WTC11 (cell line): ENCODE measurements around the gene KCNN1. TPM values are rescaled to one million over a fixed set of nuclear protein-coding genes. Genes with fewer than 3 reads are reported as not detected.
A peak's percentile ranks its signal among the peaks of the same experiment; 100 is the strongest.

ENCODE experiments used
- ATAC-seq: fragments of 200-7000 bp; cut with Tn5 transposase; 2 replicates; pipeline ENCODE4 v1.10.0; 2021; ENCODE audit warnings: mild to moderate bottlenecking, moderate library complexity
- CTCF ChIA-PET: fragments of 300-600 bp; sonication (Branson Sonifier 250); formaldehyde crosslinking; loops from one replicate; lab custom pipeline; 2021; ENCODE audit warnings: antibody characterized with exemption; lab: Charles Lee
- POLR2A ChIA-PET: fragments of 350-600 bp; sonication (Branson Sonifier 250); formaldehyde crosslinking; loops from one replicate; lab custom pipeline; 2021; ENCODE audit warnings: antibody characterized with exemption; lab: Charles Lee
- DNase-seq: peaks from one replicate; pipeline ENCODE4 v3.0.0; 2021; ENCODE audit warnings: low spot score
- H3K27ac Mint-ChIP-seq: 2 replicates; pipeline ENCODE4 v1.8.0; 2021; ENCODE audit warnings: mixed read lengths
- H3K27me3 Mint-ChIP-seq: 2 replicates; pipeline ENCODE4 v1.8.0; 2021; ENCODE audit warnings: low read depth, mild to moderate bottlenecking, moderate library complexity, mixed read lengths
- H3K36me3 Mint-ChIP-seq: 2 replicates; pipeline ENCODE4 v1.8.0; 2021; ENCODE audit warnings: mixed read lengths
- H3K4me1 Mint-ChIP-seq: 2 replicates; pipeline ENCODE4 v1.8.0; 2022; ENCODE audit warnings: mixed read lengths
- H3K4me3 Mint-ChIP-seq: 2 replicates; pipeline ENCODE4 v1.8.0; 2021; ENCODE audit warnings: mild to moderate bottlenecking, moderate library complexity, mixed read lengths
- H3K9me3 Mint-ChIP-seq: 2 replicates; pipeline ENCODE4 v1.8.0; 2021; ENCODE audit warnings: mixed read lengths
- AR ChIP-seq: fragments of 250-450 bp; sonication (Bioruptor Pico); IDR thresholded peaks from 2 replicates; pipeline ENCODE4 v1.9.0; 2021; ENCODE audit warnings: mild to moderate bottlenecking
- ARID4B ChIP-seq: sonication (generic); formaldehyde crosslinking; IDR thresholded peaks from 2 replicates; pipeline ENCODE4 v1.8.0; 2023; ENCODE audit warnings: missing genetic modification reagents, mild to moderate bottlenecking, borderline replicate concordance
- CREB1 ChIP-seq: sonication (generic); formaldehyde crosslinking; IDR thresholded peaks from 2 replicates; pipeline ENCODE4 v1.8.0; 2023; ENCODE audit warnings: mild to moderate bottlenecking, missing genetic modification reagents
- E2F1 ChIP-seq: sonication (generic); formaldehyde crosslinking; IDR thresholded peaks from 2 replicates; pipeline ENCODE4 v1.8.0; 2022; ENCODE audit warnings: mild to moderate bottlenecking, missing genetic modification reagents
- ETV6 ChIP-seq: sonication (generic); formaldehyde crosslinking; IDR thresholded peaks from 2 replicates; pipeline ENCODE4 v1.8.1; 2022; ENCODE audit warnings: mild to moderate bottlenecking, missing genetic modification reagents
- HMGXB4 ChIP-seq: sonication (generic); formaldehyde crosslinking; IDR thresholded peaks from 2 replicates; pipeline ENCODE4 v1.8.1; 2023; ENCODE audit warnings: mild to moderate bottlenecking, moderate library complexity, missing genetic modification reagents
- JAZF1 ChIP-seq: fragments of 250-450 bp; sonication (Bioruptor Pico); IDR thresholded peaks from 2 replicates; pipeline ENCODE4 v1.9.0; 2021; ENCODE audit warnings: moderate library complexity, mild to moderate bottlenecking, inconsistent platforms
- NFATC4 ChIP-seq: fragments of 250-450 bp; sonication (Bioruptor Pico); IDR thresholded peaks from 2 replicates; pipeline ENCODE4 v1.9.0; 2021; ENCODE audit warnings: mild to moderate bottlenecking
- PRRX2 ChIP-seq: fragments of 250-450 bp; sonication (Bioruptor Pico); IDR thresholded peaks from 2 replicates; pipeline ENCODE4 v1.8.0; 2021; ENCODE audit warnings: mild to moderate bottlenecking
- TEAD4 ChIP-seq: sonication (generic); formaldehyde crosslinking; IDR thresholded peaks from 2 replicates; pipeline ENCODE4 v1.8.0; 2022; ENCODE audit warnings: mild to moderate bottlenecking, missing genetic modification reagents
- ZBTB43 ChIP-seq: sonication (generic); formaldehyde crosslinking; IDR thresholded peaks from 2 replicates; pipeline ENCODE4 v1.8.1; 2023; ENCODE audit warnings: mild to moderate bottlenecking, missing genetic modification reagents
- ZNF317 ChIP-seq: sonication (generic); formaldehyde crosslinking; IDR thresholded peaks from 2 replicates; pipeline ENCODE4 v1.8.1; 2023; ENCODE audit warnings: low read depth, mild to moderate bottlenecking, moderate library complexity, missing genetic modification reagents, borderline replicate concordance
- ZNF396 ChIP-seq: fragments of 250-450 bp; sonication (Bioruptor Pico); IDR thresholded peaks from 2 replicates; pipeline ENCODE4 v1.8.0; 2021; ENCODE audit warnings: mild to moderate bottlenecking, moderate library complexity, borderline replicate concordance
- total RNA-seq: library from RNA; stranded (reverse); gene quantifications from 3 replicates; pipeline ENCODE4 v1.2.3, GENCODE V29; 2021

Gene KCNN1
- total RNA-seq, 1 experiment from 2014 or later: 15.3 TPM

- TF ChIP-seq HMGXB4 (no peak), NFATC4 (CRISPR knock-in tag) (no peak), PRRX2 (CRISPR knock-in tag) (no peak), CREB1 (CRISPR knock-in tag) (no peak), E2F1 (CRISPR knock-in tag) (no peak), ARID4B (CRISPR knock-in tag) (no peak)
Measured at GRCh38 chr19:18041054-18041453, 74.1 kb downstream of the KCNN1 start (continued).

- H3K4me1 Mint-ChIP-seq: peaks cover 9% of the 10 kb centered on the region
- H3K27me3 Mint-ChIP-seq: peaks cover 2% of the 10 kb centered on the region
- H3K4me3 Mint-ChIP-seq: no peak overlapping the region
- H3K9me3 Mint-ChIP-seq: no peaks in the 10 kb centered on the region
- DNase-seq (no peak), ATAC-seq (no peak)
- no peaks in the 10 kb centered on the region for H3K36me3 Mint-ChIP-seq
- CTCF ChIA-PET: interaction anchor here (1.8 to 1.9 kb wide), 2 partner anchors 15 to 45 kb away, joined by 6 to 9 read pairs; no protein-coding TSS in a partner anchor
- TF ChIP-seq AR (CRISPR knock-in tag) (no peak), ZNF317 (CRISPR knock-in tag) (no peak), ZNF396 (no peak)
- H3K27ac Mint-ChIP-seq: no peak overlapping the region
- POLR2A ChIA-PET: no interaction called here
Measured at GRCh38 chr19:18043676-18044075, 76.8 kb downstream of the KCNN1 start.

GRCh38 chr19:18044825-18045304 lies 78.0 kb downstream of the KCNN1 start:
- CTCF ChIA-PET: interaction anchor here (0.6 to 1.9 kb wide), 6 partner anchors 10 to 116 kb away, joined by 3 to 9 read pairs (median 4); no protein-coding TSS in a partner anchor
- no peak for TF ChIP-seq E2F1 (CRISPR knock-in tag)
- no peak for TF ChIP-seq JAZF1 (CRISPR knock-in tag)
- no peak for TF ChIP-seq TEAD4
- no peak for TF ChIP-seq ETV6 (CRISPR knock-in tag)
- no peak for TF ChIP-seq ZBTB43 (CRISPR knock-in tag)
- H3K4me1 Mint-ChIP-seq: peaks cover 9% of the 10 kb centered on the region
- POLR2A ChIA-PET: interaction anchor here (0.6 kb wide), 1 partner anchor 310 kb away, joined by 4 read pairs; no protein-coding TSS in a partner anchor
- DNase-seq (peak; percentile 54), ATAC-seq (peak; percentile 72)
- peak overlapping the region; percentile 70 for H3K27ac Mint-ChIP-seq
- H3K36me3 Mint-ChIP-seq: no peaks in the 10 kb centered on the region
- no peaks in the 10 kb centered on the region for H3K9me3 Mint-ChIP-seq
- H3K4me3 Mint-ChIP-seq: no peak overlapping the region
- no peaks in the 10 kb centered on the region; the same call in none of the 2 replicates for H3K27me3 Mint-ChIP-seq
